GM21737 (cell line): ENCODE results near the gene ALDOA.

Experiments used
- ATAC-seq: cut with Tn5 transposase; IDR thresholded peaks from one replicate; pipeline ENCODE4 v1.9.1; 2021; ENCODE audit warnings: mild to moderate bottlenecking, moderate library complexity; ENCODE audit not compliant: unreplicated experiment

Gene ALDOA

GRCh38 chr16:30088832-30089624 is 23.5 kb downstream of the ALDOA start:
- no peak for ATAC-seq

DNA sequence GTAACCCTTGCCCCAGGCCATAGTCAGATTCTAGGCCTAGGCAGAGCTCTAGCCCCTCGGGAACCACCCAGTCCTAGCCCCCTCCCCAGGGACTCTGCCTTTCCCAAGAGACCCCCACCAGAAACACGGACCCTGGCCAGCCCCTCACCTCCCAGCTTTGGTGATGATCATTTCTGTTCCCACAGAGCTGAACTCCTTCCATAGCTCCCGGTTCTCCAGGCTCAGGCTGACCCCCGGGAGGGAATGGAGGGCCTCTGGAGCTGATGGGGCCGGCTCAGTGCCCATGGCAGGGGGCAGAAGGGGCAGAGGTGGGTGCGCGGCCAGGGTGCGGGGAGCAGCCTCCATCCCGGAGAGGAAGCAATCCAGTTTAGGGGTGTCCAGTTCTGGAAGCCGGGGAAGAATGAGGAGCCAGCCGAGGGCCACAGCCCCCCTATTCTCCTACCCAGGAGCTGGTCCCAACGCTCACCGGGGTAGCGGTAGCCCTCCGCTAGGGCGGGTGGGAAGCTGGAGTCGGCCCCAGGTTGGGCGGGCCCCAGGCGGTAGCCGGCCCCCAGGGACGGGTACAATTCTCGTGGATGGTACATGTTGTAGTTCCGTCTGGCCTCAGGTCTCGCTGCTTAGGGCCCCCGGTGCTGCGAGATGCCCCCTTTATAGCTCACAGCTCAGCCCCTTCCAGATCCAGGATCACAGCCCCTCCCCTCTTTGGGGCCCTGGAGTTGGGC is 25.2 kb downstream of the ALDOA start:
- no peak for ATAC-seq

DNA sequence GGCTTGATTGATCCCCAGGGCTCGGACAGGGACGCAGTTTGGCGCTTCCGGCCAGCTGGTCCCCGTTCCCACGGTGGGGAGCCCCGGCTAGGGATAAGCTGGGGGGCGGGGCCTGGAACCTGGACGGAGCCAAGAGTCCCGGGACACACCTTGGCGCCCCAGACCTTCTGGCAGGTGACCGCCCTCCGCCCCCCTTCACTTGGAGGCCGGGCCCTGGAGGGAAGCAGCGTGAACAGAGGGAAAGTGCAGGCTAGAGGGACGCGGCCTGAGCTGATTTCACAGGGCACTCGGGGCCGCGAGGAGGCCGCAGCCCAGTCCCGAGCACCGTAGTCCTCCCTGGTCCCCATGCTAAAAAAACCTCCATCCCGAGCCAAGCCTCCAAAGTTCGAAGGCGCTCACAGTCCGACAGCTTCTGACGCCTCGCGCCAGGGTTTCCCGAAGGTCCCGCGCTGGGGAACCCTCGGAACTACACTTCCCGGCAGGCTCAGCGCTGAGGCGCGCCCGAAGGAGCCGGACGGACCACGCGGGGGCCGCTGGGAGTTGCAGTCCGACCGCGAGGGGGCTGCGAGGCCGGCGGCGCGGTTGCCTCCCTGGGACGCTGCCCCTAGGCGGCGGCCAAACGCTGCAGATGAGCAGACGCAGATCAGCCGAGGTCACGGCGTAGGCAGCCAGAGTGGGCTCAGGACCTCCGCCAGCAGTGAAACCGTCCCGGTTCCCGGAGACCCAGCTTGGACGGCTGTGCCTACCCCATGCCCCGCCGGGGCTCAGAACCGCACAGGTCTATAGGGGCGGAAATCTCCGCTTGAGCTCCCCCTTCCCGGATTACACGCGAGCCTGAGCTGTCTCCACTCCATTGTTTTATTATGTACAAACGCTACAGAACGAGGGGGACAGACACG is 26.2 kb downstream of the ALDOA start, which contains the start of gene TBX6:
Gene TBX6 (minus strand): TSS at position 451 of the 899 bp plus-strand sequence. CDS start 731 bp downstream, outside the sequence.
- ATAC-seq: peak; percentile 60

DNA sequence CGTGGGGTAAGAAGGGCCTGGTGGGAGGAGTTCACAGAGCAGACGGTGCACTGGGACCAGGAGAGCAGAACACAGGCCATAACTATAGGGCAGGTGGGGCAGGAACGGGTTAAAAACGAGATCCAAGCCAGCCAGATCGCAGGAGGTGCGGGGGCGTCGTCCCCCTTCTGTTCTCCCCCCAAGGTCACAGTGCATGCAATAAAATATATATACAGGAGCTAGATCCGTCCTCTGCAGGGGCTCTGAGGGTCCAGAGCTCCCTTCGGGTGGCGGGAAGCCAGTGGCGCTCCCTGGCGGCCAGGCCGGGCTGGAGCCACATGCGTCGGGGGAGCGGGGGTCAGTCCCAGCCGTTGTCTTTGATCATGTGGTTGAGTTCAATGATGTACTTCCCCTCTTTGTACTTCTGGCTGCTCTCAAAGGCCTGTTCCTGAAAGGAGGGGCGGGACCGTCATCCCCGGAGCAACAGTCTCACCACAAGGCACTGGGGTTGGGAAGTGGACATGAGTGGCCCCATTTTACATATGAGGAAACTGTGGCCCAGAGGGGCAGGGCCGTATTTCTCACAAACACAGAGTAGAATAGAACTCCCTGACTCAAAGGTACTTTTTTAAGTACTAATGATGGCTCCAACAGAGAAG is 26.9 kb downstream of the ALDOA start:
- peak; percentile 50 for ATAC-seq

GRCh38 chr16:30094541-30095165 is 29.1 kb downstream of the ALDOA start:
- ATAC-seq: no peak

DNA sequence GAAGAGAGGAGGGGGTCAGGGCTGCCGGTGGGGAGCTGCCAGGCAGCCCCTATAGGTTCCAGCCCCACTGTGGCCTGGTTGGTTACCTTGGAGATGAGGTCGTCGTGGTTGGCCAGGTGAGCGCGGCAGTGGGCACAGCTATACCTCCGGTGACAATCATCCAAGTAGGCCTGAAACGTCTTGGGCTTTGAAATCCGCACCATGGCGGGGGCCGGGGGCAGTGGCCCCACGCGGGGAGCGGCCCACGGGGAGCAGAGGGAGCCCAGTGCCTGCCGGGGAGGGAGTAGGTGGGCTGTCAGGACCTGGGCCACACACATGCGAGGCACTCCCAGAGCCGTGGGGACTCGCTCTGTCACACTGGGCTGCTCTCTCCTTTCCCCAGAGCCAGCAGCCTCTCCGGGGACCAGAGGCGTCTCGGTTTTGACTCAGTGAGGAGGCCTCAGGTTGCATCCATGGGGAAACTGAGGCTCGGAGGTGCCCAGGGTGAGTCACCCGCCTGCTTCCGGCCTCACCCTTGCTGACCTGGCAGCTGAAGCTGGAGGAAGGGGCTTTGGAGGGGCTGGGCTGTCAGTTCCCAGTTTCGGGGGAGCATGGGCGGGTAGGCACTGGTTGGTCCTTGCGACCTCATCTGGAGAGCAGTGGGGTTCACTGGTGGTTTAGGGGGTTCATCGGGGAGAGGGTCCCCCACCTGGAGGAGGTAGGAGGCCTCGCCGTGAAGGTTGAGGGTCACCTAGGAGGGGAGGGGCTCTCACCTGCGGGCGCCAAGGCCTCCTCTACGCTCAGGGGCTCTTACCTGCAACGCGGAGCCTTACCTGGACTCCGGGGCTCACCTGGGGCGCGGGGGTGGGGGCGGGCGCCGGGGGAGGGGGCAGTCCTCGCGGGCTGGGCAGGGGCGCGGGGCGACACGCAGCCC is 29.9 kb downstream of the ALDOA start:
- ATAC-seq: no peak

DNA sequence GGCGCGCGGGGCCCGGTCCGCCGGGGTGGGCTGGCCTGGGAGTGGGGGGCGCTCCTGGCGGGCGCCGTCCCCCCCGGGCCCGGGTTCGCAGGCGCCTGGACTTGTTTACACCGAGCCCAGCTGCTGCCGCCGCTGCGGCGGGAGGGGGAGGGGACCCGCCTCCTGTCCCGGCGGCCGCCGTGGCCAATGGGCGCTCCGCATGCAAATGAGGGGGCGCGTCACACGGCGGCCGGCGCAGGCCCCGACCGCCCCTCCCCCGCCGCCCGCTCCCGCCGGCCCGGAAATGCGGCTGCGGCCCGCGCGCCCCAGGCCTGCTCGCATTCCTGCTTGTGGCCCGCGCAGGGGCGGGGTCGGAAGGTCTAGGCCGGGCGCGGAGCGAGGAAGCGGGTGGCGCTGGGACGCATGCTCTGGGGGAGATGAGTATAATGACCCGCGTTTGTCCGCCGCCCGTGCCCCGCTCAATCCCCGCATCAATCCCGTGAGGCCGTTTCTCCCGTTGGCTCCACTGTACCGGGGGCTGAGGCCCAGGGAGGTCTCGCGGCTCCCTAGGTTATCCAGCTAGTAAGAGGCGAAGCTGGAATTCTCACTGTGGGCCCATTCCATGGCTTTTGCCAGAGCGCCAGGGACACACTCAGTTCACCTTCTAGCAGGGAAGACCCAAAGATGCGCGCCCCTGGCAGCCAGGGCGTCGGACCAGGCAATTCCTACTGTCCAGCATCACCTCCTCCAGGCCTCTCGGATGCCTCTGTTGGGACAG is 30.7 kb downstream of the ALDOA start, which contains the start of gene YPEL3:
Gene YPEL3 (minus strand): TSS at position 109 of the 757 bp plus-strand sequence. CDS start 731 bp downstream, outside the sequence.
- peak; percentile 36 for ATAC-seq

- ATAC-seq: no peak
Observed at GRCh38 chr16:30096862-30097563, 31.5 kb downstream of the ALDOA start.

DNA sequence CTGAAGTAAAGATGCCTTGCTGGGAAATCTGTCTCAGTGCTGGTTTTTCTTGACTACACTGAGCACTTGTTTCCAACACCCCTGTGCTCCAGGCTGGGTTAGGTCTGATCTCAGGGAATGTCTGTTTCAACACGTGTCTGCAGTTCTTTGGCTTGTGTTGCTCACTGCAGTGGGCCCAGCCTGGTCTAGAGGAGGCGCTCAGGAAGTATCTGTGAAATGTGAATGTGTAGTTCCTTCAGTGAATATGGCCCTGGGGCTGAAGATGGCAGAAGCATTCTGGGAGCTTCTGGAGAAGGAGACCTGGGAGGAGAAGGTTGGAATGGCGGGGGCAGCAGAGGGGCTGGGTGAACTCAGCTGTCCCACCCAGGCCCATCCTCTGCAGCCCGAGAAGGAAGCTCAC is 38.5 kb downstream of the ALDOA start:
- no peak for ATAC-seq

DNA sequence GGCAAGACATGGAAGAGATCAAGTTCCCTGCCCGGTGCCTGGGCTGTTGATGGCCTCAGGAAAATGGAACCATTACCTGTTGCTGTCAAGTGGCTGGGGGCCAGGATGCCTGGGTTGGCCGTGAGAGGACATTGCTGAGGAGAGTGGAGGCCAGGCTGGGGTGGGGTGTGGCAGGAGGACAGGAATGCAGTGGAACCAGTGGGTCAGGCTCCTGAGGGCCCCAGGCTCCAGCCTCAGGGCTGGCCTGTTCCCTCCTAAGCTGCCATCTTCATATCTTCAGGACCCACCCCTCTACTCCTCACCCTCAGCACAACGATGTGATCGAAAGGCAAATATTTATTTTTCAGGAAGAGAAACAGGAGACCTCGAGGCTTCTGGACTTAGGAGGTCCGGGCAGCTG is 38.9 kb downstream of the ALDOA start:
- ATAC-seq: no peak

DNA sequence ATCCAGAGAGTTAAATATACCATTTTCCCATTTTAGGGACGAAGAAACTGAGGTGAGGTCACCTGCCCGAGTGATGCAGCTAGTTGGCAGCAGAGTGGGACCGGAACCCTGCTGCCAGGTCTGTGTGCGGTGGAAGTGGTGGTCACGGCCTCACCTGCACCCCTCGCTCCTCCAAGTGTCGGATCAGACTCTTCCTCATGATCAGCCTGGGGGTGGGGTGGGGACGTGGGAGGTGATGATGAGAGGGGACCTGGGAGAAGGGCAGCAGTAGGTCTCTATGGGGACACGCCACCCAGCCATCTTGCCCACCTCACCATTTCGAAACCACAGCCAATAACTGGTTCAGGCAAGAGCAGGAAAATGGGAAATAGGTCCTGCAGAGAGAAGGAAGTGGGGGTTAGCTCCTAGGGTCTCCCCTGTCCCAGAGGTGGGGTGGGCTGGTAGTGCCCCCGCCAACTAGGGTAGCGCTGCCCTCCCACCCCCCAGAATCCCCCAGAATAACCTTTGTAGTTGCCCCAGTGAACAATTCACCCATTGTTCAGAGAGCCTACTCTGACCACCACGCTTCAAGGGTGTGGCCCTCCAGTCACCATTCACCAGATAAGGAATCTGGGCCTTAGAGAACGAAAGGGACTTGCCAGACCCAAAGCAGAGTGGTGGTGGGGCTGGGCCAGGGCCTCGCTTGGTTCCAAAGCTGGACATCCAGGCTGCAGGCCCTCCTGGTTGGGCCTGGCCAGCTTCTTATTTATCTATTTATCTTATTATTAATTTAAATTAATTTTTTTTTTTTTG is 42.7 kb downstream of the ALDOA start:
- no peak for ATAC-seq

DNA sequence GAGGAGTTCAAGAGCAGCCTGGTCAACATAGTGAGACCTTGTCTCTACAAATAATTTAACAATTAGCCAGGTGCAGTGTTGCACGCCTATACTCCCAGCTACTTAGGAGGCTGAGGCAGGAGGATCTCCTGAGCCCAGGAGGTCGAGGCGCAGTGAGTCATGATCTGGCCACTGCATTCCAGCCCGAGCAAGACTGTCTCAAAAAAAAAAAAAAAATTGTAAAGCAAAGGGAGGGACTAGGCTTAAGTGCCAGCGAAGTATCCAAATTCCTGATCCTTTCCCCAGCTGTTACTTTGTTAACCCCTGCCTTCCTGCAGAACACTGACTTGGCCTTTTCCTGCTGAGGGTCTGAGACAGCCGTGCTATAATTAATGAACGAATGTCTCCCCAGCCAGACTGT is 45.1 kb downstream of the ALDOA start:
- no peak for ATAC-seq

- no peak for ATAC-seq
Observed at GRCh38 chr16:30112197-30113030, 46.9 kb downstream of the ALDOA start.

- no peak for ATAC-seq
Observed at GRCh38 chr16:30113031-30113710, 47.6 kb downstream of the ALDOA start, which contains the start of gene GDPD3. Gene GDPD3, minus strand, starts transcription at chr16:30113537. Its CDS starts 59 bp downstream, at chr16:30113478.

DNA sequence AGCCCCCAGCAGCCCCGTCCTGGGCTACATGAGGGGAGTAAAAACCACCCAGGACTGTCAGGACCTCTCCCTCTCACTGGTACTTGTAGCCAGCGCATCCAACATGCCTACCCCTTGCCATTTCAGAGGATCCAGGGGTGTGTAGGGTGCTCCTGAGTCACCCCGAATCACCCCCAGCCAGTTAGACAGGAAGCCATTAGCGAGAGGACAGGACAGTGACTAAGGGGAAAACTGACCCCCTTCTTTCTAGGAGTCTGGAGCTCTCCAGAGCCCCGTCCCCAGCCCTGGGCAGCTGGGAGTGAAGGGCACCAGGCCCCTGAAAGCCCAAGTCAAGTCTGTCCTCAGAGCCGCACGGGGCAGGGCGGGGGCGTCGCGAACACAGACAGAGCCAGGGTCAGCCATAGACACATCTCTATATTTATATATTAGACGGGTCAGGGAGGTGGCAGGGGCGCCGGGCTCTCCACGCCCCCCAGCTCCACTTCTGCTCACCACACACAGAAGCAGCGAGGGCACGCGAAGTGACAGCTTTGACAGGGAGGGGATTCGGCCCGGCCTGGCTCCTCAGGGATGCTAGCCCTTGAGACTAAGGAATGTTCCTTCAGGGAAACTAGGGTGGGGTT is 48.3 kb downstream of the ALDOA start:
- ATAC-seq: no peak
